ENCODE results near the gene LBR. TPM values are rescaled to one million over a fixed set of nuclear protein-coding genes. Genes with fewer than 3 reads are reported as not detected.

Gene LBR
- total and polyA plus RNA-seq, 2 of the 4 experiments (the other 2 are of a cell fraction): 21.3 to 24.9 TPM

- H3K18ac ChIP-seq (ENCODE audit: low read depth, low read length): no peak overlapping the region
- 88% methylated on average over 12 of the region's 29 CpGs; no CpG with 5 or more reads in 1 of the 2 experiments for WGBS, 2 experiments (ENCODE audit: extremely low coverage in 2 of 2, insufficient read length in 1 of 2)
- no peak overlapping the region for H3K14ac ChIP-seq (replicated peaks; ENCODE audit: low read depth, low read length)
- H3K4ac ChIP-seq (ENCODE audit: low read depth, low read length): no peak overlapping the region
- H3K4me1 ChIP-seq (ENCODE audit: control insufficient read depth, insufficient read depth, low read length): peaks cover 2% of the 10 kb centered on the region
- no peak overlapping the region for H2BK20ac ChIP-seq (ENCODE audit: low read depth, low read length)
- H2BK5ac ChIP-seq (ENCODE audit: low read depth, low read length, poor library complexity, severe bottlenecking): no peak overlapping the region
- H3K9ac ChIP-seq (ENCODE audit: low read depth, low read length): no peak overlapping the region
- ATAC-seq (ENCODE audit: low read depth) (no peak), DNase-seq (no peak)
- ChIA-PET CTCF (no interaction called here), POLR2A (ENCODE audit: unreplicated experiment) (no interaction called here)
- H4K20me1 ChIP-seq (ENCODE audit: insufficient read depth, low read length): no peaks in the 10 kb centered on the region
- H2AK9ac ChIP-seq (replicated peaks; ENCODE audit: low read depth, low read length, poor library complexity): no peak overlapping the region
- H4K8ac ChIP-seq (ENCODE audit: low read depth in 2 of 2, low read length in 2 of 2): no peak overlapping the region
- H3K27me3 ChIP-seq (ENCODE audit: control insufficient read depth, insufficient read depth, low read length): peaks cover 2% of the 10 kb centered on the region; the same call in 1 of the 2 replicates
- H3K23ac ChIP-seq (ENCODE audit: low read depth, low read length): no peak overlapping the region
- H2BK120ac ChIP-seq (ENCODE audit: low read depth, low read length): no peak overlapping the region
- no peak overlapping the region for H4K91ac ChIP-seq (ENCODE audit: insufficient read depth, low read depth, low read length)
- H3K36me3 ChIP-seq (ENCODE audit: control insufficient read depth, insufficient read depth, low read length): no peaks in the 10 kb centered on the region
- no peak overlapping the region for H2AK5ac ChIP-seq (ENCODE audit: low read depth, low read length)
- dilution Hi-C loops (cut with HindIII; ENCODE audit: low sequenced_read_pairs, unreplicated experiment): loop anchor here (25.0 kb wide), 1 partner anchor 516 kb away; the partner anchor contains the start of gene SDE2
- H3K4me2 ChIP-seq (ENCODE audit: low read depth, low read length): no peak overlapping the region
- intact Hi-C loops (cut with micrococcal nuclease): no loop called here
- H2AFZ ChIP-seq (replicated peaks; ENCODE audit: low read length, poor library complexity): no peak overlapping the region
- BruUV-seq (replicated peaks): no TSS peak
- H3K4me3 ChIP-seq (ENCODE audit: insufficient read depth, low read depth, low read length): no peak overlapping the region
- no peaks in the 10 kb centered on the region for H3K9me3 ChIP-seq (ENCODE audit: control insufficient read depth, insufficient read depth, low read length)
- no peak overlapping the region for H4K5ac ChIP-seq (ENCODE audit: low read depth, low read length)
- no peak overlapping the region for H2BK15ac ChIP-seq (ENCODE audit: low read depth, low read length)
- no peak overlapping the region for H3K27ac ChIP-seq (ENCODE audit: insufficient read depth, low read length)
- H3K56ac ChIP-seq (ENCODE audit: extremely low read depth, insufficient read depth, low read length): no peak overlapping the region
- in situ Hi-C loops (cut with MboI; ENCODE audit: low sequenced_read_pairs): loop anchor here (5.0 to 10.0 kb wide), 2 partner anchors 373 to 441 kb away; no protein-coding TSS in a partner anchor
- H3K9me1 ChIP-seq (ENCODE audit: insufficient read depth, low read length): peaks cover 5% of the 10 kb centered on the region
- H3K79me1 ChIP-seq (ENCODE audit: low read depth in 1 of 2, low read length in 2 of 2): no peaks in the 10 kb centered on the region; a peak in 1 of 4 replicates
- TF ChIP-seq BHLHE40 (IDR thresholded peaks at IDR 0.05; ENCODE audit: low read depth, low read length) (no peak), CEBPB (IDR thresholded peaks at IDR 0.05; ENCODE audit: low read depth, low read length) (no peak), USF2 (IDR thresholded peaks at IDR 0.05; ENCODE audit: low read depth, low read length) (no peak), SMC3 (IDR thresholded peaks at IDR 0.05; ENCODE audit: low read depth, low read length) (no peak), MXI1 (IDR thresholded peaks at IDR 0.05; ENCODE audit: borderline replicate concordance, low read depth, low read length) (no peak), ELK1 (IDR thresholded peaks at IDR 0.05; ENCODE audit: borderline replicate concordance, low read depth, low read length) (no peak), MAFK (IDR thresholded peaks at IDR 0.05; ENCODE audit: low read depth, low read length) (no peak), CTCF (conservative IDR thresholded peaks at IDR 0.05; ENCODE audit: low read depth, low read length) (no peak), MAZ (IDR thresholded peaks at IDR 0.05; ENCODE audit: borderline replicate concordance, low read depth, low read length) (no peak), CHD1 (IDR thresholded peaks at IDR 0.05; ENCODE audit: low read depth, low read length) (no peak), RCOR1 (IDR thresholded peaks at IDR 0.05; ENCODE audit: insufficient replicate concordance, low read length) (no peak), POLR2A (IDR thresholded peaks at IDR 0.05; ENCODE audit: low read depth, low read length) (no peak), NFE2L2 (IDR thresholded peaks at IDR 0.05; ENCODE audit: low read depth, low read length) (no peak), FOS (IDR thresholded peaks at IDR 0.05; ENCODE audit: low read depth, low read length) (no peak), RAD21 (IDR thresholded peaks at IDR 0.05; ENCODE audit: low read length) (no peak)
These were observed 43.8 kb upstream of the LBR start for GRCh38 chr1:225471453-225472301.

Data from IMR-90 (cell line).